ENCODE data around the gene METTL1.

The METTL1 gene

GRCh38 chr12:57735952-57736740 lies 35.8 kb downstream of the METTL1 start:
- no peak for DNase-seq

GRCh38 chr12:57735198-57735855 lies 36.6 kb downstream of the METTL1 start:
- DNase-seq, result no peak

- DNase-seq, result no peak
Observed at GRCh38 chr12:57734591-57734990, 37.3 kb downstream of the METTL1 start.

GRCh38 chr12:57733928-57734327 lies 38.0 kb downstream of the METTL1 start:
- no peak for DNase-seq

GRCh38 chr12:57732726-57733593 lies 38.9 kb downstream of the METTL1 start:
- no peak for DNase-seq

GRCh38 chr12:57732270-57732669 lies 39.6 kb downstream of the METTL1 start:
- no peak for DNase-seq

GRCh38 chr12:57731411-57732080 lies 40.4 kb downstream of the METTL1 start:
- DNase-seq, result no peak

- no peak for DNase-seq
Observed at GRCh38 chr12:57730336-57731067, 41.4 kb downstream of the METTL1 start.

GRCh38 chr12:57729321-57729844 lies 42.5 kb downstream of the METTL1 start:
- DNase-seq, result no peak

GRCh38 chr12:57727758-57728395 lies 44.0 kb downstream of the METTL1 start:
- DNase-seq, result no peak

GRCh38 chr12:57726884-57727757 lies 44.8 kb downstream of the METTL1 start:
- DNase-seq, result no peak

GRCh38 chr12:57726151-57726883 lies 45.6 kb downstream of the METTL1 start:
- DNase-seq, result peak; percentile 33

GRCh38 chr12:57725851-57726150 lies 46.1 kb downstream of the METTL1 start:
- no peak for DNase-seq

- DNase-seq, result no peak
Observed at GRCh38 chr12:57724936-57725740, 46.8 kb downstream of the METTL1 start.

- DNase-seq, result no peak
Observed at GRCh38 chr12:57724003-57724935, 47.6 kb downstream of the METTL1 start.

GRCh38 chr12:57723630-57723962 lies 48.3 kb downstream of the METTL1 start:
- no peak for DNase-seq

- DNase-seq, result no peak
Observed at GRCh38 chr12:57722716-57723629, 48.9 kb downstream of the METTL1 start.
